ENCODE measurements around the gene INTS13.
A peak's percentile ranks its signal among the peaks of the same experiment; 100 is the strongest.
"Not testable (repeated sequence)": the region's sequence is repeated elsewhere in the genome, so short reads cannot be mapped to it uniquely, and the experiment has no call there.

INTS13 gene

DNA sequence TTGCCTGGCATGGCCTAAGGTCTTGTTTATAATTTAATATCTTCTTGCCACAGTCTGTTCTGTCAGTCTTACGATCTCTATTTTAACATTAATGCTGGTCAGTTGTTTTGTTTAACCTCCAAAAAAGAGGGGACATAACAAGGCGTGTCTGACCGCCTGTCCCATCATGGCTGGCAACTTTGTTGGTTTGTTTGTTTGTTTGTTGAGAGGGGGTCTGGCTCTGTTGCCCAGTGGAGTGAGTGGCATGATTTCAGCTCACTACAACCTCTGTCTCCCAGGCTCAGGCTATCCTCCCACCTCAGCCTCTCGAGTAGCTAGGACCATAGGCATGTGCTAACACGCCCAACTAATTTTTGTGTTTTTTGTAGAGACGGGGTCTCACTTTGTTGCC is 68.7 kb downstream of the INTS13 start:
- TF ChIP-seq, protein P1, sequence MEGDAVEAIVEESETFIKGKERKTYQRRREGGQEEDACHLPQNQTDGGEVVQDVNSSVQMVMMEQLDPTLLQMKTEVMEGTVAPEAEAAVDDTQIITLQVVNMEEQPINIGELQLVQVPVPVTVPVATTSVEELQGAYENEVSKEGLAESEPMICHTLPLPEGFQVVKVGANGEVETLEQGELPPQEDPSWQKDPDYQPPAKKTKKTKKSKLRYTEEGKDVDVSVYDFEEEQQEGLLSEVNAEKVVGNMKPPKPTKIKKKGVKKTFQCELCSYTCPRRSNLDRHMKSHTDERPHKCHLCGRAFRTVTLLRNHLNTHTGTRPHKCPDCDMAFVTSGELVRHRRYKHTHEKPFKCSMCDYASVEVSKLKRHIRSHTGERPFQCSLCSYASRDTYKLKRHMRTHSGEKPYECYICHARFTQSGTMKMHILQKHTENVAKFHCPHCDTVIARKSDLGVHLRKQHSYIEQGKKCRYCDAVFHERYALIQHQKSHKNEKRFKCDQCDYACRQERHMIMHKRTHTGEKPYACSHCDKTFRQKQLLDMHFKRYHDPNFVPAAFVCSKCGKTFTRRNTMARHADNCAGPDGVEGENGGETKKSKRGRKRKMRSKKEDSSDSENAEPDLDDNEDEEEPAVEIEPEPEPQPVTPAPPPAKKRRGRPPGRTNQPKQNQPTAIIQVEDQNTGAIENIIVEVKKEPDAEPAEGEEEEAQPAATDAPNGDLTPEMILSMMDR (conservative IDR thresholded peaks at IDR 0.05) = no peak
- H3K27ac ChIP-seq = no peak overlapping the region

DNA sequence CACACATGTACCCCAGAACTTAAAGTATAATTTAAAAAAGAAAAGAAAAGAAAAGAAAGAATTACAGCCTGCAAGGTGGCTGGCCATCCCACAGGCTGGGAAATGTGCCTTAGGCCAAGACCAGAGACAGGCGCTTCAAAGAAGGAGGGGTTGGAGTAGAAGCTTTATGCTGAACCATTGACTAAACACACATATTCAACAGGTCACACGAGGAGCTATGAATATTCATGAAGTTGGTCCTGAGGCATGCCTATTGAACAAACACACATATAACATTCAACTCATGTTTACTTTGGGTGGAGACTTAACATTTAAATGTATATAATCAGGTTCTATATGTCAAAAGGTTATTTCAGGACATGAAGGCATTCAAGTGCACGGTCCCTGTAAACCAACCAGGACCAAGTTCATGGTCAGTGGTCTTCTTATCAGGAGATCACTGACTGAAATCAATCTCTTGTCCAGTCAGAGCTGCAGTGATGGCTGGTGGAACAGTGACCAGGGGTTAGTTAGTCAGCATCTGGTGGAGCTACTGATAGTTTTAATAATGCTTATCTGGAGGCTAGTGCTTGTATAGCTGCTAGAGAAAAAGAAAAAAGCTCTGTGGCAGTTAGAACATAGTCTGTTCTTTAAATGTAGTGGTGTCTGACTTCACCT is 69.2 kb downstream of the INTS13 start:
- no peak overlapping the region for H3K27ac ChIP-seq
- TF ChIP-seq, protein P1 (conservative IDR thresholded peaks at IDR 0.05) = no peak

DNA sequence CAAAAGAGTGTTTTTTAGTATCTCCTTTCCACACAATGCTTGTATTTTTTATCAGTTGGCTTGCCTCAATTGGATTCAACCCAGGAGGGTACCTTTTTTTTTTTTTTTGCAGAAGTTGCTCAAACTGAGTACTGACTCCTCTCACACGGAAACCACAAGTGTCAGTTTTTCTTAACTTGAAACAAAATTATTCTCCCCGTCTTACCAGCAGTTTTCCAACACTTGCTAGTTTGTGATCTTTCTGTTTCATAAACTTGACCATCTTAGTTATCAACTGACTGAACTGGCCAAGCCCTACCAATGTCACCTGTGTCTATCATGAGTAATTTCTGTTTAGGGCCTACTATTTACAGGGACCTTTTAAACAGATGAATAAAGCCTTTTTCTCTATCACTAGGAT is 70.7 kb downstream of the INTS13 start:
- no peak overlapping the region for H3K27ac ChIP-seq

DNA sequence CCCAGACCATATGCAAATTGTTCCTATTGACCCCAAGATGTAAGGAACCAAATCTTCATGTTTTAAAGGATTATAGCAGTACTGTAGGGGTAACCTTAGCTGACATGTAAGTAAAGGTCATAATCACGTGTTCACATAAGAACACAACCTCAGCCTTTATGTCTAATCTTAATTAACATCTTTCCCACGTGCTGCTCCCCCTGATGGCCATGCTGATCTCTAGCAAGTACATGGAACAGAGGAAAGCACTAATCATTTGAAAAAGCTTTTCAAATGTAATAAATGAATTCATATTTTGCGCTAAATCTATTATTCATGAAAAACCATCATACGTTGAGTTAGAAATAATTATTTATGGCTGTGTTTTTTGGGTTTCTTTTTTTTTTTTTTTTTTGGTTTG is 74.3 kb downstream of the INTS13 start:
- TF ChIP-seq, protein P1 (conservative IDR thresholded peaks at IDR 0.05) = peak; percentile 57
- no peak overlapping the region for H3K27ac ChIP-seq

More for the DNA sequence above, 70.7 kb downstream of the INTS13 start:
- TF ChIP-seq, protein P1 (conservative IDR thresholded peaks at IDR 0.05) = no peak

DNA sequence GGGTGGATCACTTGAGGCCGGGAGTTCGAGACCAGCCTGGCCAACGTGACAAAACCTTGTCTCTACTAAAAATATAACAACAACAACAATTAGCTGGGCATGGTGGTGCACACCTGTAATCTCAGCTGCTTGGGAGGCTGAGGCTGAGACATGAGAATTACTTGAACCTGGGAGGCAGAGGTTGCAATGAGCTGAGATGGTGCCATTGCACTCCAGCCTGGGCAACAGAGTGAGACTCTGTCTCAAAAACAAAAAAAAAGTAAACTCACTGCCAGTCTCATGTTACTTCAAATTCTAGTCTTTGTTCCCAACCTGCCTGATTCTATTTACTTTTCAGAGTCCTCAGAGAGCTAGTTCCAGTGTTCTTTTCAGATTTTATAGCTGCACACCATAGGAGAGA is 75.0 kb downstream of the INTS13 start:
- H3K27ac ChIP-seq = not testable (repeated sequence)

DNA sequence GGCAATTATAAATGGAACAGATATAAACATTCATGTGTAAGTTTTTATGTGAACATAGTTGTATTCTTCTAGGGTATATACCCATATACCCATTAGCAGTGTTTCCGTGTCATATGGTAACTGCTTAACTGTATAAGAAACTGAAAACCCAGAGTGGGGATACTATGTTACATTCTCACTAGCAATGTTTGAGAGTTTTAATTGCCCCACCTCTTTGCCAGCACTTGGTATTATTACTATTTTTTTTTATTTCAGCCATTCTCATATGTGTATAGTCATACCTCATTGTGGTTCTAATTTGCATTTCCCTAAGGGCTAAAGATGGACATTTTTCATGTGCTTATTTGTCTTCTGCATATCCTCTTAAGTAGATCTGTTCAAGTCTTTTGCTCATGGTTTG is 76.1 kb downstream of the INTS13 start:
- TF ChIP-seq, protein P1 (conservative IDR thresholded peaks at IDR 0.05) = no peak
- no peak overlapping the region for H3K27ac ChIP-seq

DNA sequence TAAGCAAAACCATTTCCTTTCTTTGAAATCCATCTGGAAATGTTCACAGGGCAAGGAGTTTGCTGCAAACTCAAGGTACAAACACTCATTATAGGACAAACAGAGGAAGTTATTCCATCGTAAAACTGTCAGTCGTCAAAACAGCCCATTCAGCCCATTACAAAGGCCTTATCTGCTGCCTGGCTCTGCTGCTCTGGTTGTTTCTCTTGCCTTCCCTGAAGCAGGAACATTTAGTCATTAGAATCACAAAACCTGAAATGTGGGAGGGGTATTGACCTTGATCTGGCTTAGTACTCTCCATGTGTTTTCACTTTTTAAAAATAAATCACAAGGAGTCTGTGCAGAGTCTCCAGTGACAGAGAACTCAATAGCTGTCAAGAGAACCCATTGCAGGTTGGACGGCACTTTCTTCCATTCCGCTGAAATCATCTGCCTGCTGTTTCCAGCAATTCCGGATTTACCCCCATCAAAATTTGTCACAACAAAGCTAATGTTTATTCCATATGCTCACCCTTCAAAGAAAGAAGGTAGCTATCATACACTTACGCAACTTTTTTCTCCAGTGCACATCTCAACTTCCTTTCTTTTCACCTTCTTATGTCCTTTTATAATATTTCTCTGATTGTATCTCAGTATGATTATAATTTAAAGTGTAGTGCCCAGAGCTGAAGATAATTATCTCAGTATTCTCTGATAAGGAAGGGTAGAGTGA is 80.2 kb downstream of the INTS13 start:
- TF ChIP-seq, protein P1 (conservative IDR thresholded peaks at IDR 0.05) = no peak

DNA sequence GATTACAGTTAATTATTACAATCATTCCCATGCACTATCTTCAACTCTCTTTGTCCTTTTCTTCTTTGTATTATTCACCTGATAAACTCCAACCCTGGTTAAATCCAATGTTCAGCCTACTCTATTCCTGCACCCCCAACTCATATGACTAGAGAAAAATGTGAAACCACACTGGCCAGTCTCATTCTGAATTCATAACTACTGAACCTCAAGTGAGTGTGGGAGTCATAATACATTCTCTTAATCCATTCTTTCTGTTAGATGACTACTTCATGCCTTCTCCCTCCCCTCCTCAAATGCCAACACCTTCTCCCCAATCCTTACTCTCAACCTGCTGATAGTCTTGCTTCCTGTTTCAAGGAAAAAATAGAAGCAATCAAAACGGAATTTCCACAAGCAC is 82.4 kb downstream of the INTS13 start:
- TF ChIP-seq, protein P1 (conservative IDR thresholded peaks at IDR 0.05) = no peak
- H3K27ac ChIP-seq = no peak overlapping the region

More for the DNA sequence above, 80.2 kb downstream of the INTS13 start:
- H3K27ac ChIP-seq = no peak overlapping the region

All from VCaP (cell line).